AG09309 (cell line): ENCODE measurements around the gene COCH.
"Not testable (repeated sequence)": the region's sequence is repeated elsewhere in the genome, so short reads cannot be mapped to it uniquely, and the experiment has no call there.

Source experiments
- DNase-seq: peaks from one replicate; pipeline ENCODE4 v3.0.0-alpha.2; 2010; ENCODE audit warnings: low read depth
- H3K4me3 ChIP-seq: 2 replicates; pipeline ENCODE4 v1.5.1; 2011; ENCODE audit warnings: mild to moderate bottlenecking, low read depth, low read length, moderate library complexity; ENCODE audit not compliant: control insufficient read depth
- CTCF ChIP-seq: IDR thresholded peaks from 2 replicates; pipeline ENCODE4 v1.5.1; 2011; ENCODE audit warnings: mild to moderate bottlenecking, low read depth, low read length, inconsistent platforms; ENCODE audit not compliant: insufficient read depth, control insufficient read depth; ENCODE audit errors: missing control alignments

COCH gene

GRCh38 chr14:30921305-30921704 lies 46.9 kb downstream of the COCH start:
- H3K4me3 ChIP-seq: no peak overlapping the region
- no peak for TF ChIP-seq CTCF
- DNase-seq: no peak

- DNase-seq: no peak
- TF ChIP-seq CTCF: no peak
- no peak overlapping the region for H3K4me3 ChIP-seq
Observed at GRCh38 chr14:30921788-30922187, 47.4 kb downstream of the COCH start.

GRCh38 chr14:30925254-30925653 lies 50.9 kb downstream of the COCH start:
- TF ChIP-seq CTCF: no peak
- DNase-seq: no peak
- H3K4me3 ChIP-seq: no peak overlapping the region

GRCh38 chr14:30928462-30928861 lies 54.1 kb downstream of the COCH start:
- no peak for TF ChIP-seq CTCF
- DNase-seq: no peak
- H3K4me3 ChIP-seq: no peak overlapping the region

- H3K4me3 ChIP-seq, DNase-seq: not testable (repeated sequence)
Observed at GRCh38 chr14:30933937-30934336, 59.6 kb downstream of the COCH start.

- no peak overlapping the region for H3K4me3 ChIP-seq
- DNase-seq: no peak
Observed at GRCh38 chr14:30935445-30935844, 61.1 kb downstream of the COCH start.

GRCh38 chr14:30938617-30939016 lies 64.3 kb downstream of the COCH start:
- no peak overlapping the region for H3K4me3 ChIP-seq
- DNase-seq: no peak
- TF ChIP-seq CTCF: no peak

More at GRCh38 chr14:30935445-30935844, 61.1 kb downstream of the COCH start:
- TF ChIP-seq CTCF: no peak
